ENCODE data around the gene TRMT10C.

Gene TRMT10C

DNA sequence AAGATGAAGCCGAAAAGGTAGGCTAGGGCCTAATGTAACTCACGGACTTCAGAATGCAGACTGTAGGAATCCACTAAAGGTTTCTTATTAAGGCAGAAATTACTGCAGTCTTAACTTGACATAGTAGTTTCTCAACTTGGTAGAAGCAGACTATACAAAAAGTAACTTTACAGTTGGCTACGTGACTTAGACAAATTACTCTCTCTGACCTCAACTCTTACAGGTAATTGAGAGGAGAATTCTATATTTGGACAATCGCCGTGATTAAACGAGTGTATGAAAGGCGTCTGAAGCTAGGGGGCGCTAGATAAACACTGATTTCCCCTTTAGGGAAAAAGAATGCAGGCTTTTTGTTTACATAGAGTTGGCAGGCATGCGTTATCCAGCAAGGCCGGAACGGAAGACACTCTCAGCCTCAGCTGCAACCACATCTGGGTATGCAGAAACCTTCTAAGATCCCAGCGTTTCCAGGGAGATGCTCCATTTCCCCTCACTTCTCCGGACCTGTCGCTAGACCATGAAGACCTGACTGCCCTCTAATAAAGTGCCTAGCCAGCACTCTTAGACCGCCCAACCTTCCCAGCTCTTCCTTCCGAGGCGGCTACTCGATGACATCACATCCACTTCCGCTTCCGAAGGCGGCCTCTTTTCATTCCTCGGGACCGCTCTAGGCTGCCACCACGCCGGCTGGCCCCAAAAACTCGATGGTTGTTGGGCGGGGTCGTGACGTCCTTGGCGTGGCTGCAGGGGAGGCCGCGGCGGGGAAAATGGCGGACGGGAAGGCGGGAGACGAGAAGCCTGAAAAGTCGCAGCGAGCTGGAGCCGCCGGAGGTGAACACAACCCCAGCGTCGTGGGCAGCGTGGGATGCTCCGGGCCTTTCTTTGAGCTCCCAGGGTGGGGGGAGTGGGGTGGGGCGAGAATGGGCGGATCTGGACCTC is 12.1 kb downstream of the TRMT10C start, which contains the start of gene PCNP:
Gene PCNP, plus strand, starts transcription at position 732 of the 939 bp plus-strand sequence. Its CDS starts 36 bp downstream, at position 768.
- peak within 1 kb of the TSS; percentile 94 for H3K4me3 ChIP-seq (ENCODE audit: low read length)
- peak; percentile 82 for TF ChIP-seq CTCF (conservative IDR thresholded peaks at IDR 0.05; ENCODE audit: low read length)
- DNase-seq (ENCODE audit: low read depth) = peak; percentile 99

DNA sequence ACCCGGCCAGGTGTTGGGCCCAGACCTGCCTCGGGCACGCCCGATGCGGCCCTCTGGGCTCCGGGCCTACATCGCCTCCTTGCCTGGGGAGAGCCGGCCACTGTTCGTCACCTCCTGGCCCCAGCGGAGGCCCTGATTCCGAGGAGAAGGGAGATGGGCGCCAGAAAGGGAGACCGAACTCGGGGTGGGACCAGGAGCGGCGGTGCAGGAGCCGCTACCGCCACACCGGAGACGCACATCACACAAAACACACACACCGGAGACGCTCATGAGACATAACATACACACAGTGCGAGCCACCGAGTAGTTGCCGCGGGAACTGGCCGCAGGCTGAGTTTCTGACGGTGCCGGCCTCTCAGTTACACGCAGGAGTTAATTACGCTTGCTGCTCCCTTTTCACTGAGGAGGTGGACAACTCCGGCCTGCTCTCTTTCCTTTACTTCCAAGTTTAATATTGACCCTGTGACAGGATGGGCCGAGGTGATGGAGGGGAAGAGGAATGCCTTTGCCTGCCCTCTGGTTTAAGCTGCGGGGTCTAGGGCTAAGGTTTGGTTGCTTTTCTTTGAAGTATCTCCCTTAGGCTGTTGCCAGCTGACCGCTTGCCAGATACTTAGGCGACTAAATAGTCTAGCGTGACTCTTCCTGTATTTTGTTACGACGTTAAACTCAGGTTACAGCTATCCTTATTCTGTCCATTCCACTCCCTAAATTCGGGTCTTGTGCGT is 12.9 kb downstream of the TRMT10C start:
- DNase-seq (ENCODE audit: low read depth) = peak; percentile 54
- TF ChIP-seq CTCF (conservative IDR thresholded peaks at IDR 0.05; ENCODE audit: low read length) = no peak
- H3K4me3 ChIP-seq (ENCODE audit: low read length) = peak overlapping the region; percentile 94

DNA sequence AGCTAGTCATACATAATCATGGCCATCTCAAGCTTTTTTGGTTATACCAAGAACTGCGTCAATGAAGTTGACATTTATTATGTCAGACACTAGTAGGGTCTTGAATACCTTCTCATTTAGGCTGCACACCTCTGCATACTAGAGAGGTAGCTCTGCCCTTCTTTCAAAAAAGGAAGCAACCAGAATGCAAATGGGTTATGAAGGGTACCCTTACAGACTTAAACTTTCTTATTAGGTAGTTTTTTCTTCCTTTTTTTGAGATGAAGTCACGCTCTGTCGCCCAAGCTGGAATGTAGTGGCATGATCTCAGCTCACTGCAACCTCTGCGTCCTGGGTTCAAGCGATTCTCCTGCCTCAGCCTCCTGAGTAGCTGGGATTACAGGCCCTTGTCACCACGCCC is 15.6 kb downstream of the TRMT10C start:
- no peak for TF ChIP-seq CTCF (conservative IDR thresholded peaks at IDR 0.05; ENCODE audit: low read length)
- no peak for DNase-seq (ENCODE audit: low read depth)
- no peak overlapping the region for H3K4me3 ChIP-seq (ENCODE audit: low read length)

- no peak for TF ChIP-seq CTCF (conservative IDR thresholded peaks at IDR 0.05; ENCODE audit: low read length)
- no peak overlapping the region for H3K4me3 ChIP-seq (ENCODE audit: low read length)
- DNase-seq (ENCODE audit: low read depth) = no peak
These were observed 26.9 kb downstream of the TRMT10C start for GRCh38 chr3:101588616-101589015.

- H3K4me3 ChIP-seq (ENCODE audit: low read length) = no peak overlapping the region
- DNase-seq (ENCODE audit: low read depth) = no peak
- TF ChIP-seq CTCF (conservative IDR thresholded peaks at IDR 0.05; ENCODE audit: low read length) = no peak
These were observed 29.4 kb downstream of the TRMT10C start for GRCh38 chr3:101591071-101591470.

DNA sequence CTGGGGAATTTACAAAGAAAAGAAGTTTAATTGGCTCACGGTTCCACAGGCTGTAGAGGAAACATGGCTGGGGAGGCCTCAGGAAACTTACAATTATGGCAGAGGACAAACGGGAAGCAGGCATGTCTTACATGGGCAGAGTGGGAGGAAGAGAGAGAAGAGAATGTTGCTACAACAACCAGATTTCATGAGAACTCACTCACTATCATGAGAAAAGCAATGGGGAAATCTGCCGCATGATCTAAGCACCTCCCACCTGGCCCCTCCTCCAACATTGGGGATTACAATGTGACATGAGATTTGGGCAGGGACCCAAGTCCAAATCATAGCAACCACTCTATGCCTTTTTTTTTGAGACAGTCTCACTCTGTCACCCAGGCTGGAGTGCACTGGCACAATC is 41.1 kb downstream of the TRMT10C start:
- no peak overlapping the region for H3K4me3 ChIP-seq (ENCODE audit: low read length)
- no peak for DNase-seq (ENCODE audit: low read depth)
- no peak for TF ChIP-seq CTCF (conservative IDR thresholded peaks at IDR 0.05; ENCODE audit: low read length)
